Suppressor macrophage treated with lipopolysaccharide for 1 hour (primary cell): ENCODE results near the gene GBP4.
"Not testable (repeated sequence)": the region's sequence is repeated elsewhere in the genome, so short reads cannot be mapped to it uniquely, and the experiment has no call there.

Source experiments
- DNase-seq, 3 donors: peaks; one replicate each; pipeline ENCODE4 v3.0.0-alpha.2; 2020 to 2022

GBP4 gene, protein sequence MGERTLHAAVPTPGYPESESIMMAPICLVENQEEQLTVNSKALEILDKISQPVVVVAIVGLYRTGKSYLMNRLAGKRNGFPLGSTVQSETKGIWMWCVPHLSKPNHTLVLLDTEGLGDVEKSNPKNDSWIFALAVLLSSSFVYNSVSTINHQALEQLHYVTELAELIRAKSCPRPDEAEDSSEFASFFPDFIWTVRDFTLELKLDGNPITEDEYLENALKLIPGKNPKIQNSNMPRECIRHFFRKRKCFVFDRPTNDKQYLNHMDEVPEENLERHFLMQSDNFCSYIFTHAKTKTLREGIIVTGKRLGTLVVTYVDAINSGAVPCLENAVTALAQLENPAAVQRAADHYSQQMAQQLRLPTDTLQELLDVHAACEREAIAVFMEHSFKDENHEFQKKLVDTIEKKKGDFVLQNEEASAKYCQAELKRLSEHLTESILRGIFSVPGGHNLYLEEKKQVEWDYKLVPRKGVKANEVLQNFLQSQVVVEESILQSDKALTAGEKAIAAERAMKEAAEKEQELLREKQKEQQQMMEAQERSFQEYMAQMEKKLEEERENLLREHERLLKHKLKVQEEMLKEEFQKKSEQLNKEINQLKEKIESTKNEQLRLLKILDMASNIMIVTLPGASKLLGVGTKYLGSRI

DNA sequence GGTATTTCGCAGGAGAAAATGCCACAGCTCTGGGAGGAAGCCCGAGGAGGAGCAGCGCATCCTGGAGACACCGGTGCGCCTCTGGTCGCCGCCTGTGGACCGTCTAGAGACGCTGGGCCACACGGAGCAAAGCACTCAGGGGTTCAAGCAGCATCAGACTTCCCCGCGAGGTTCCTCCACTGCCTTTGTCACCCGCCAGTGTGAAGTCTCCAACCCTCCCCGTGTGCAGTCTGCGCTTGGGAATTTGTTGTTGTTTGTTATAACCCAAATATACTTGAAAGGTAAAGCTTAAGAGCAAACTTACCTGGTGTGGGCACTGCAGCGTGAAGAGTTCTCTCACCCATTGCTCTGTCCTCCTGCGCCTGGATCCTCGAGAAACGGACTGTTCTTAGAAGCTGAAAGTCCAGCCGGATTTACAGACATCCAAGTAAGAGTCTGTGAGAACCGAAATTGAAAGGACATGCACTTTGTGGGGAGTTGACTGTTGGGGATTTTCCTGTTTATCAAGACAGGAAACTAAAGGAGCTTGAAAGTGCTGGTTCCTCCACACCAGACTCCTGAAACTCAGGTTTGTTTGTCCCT, at the start of gene GBP4:
TSS of gene GBP4 (minus strand) at position 452 of the 582 bp plus-strand sequence. CDS start at position 344, 108 bp downstream.
- DNase-seq: peak; percentile 85 to 96 (median 90)

- peak; percentile 33 to 73 (median 61) for DNase-seq
Measured at GRCh38 chr1:89243046-89243445, 44.3 kb upstream of the GBP4 start.

DNA sequence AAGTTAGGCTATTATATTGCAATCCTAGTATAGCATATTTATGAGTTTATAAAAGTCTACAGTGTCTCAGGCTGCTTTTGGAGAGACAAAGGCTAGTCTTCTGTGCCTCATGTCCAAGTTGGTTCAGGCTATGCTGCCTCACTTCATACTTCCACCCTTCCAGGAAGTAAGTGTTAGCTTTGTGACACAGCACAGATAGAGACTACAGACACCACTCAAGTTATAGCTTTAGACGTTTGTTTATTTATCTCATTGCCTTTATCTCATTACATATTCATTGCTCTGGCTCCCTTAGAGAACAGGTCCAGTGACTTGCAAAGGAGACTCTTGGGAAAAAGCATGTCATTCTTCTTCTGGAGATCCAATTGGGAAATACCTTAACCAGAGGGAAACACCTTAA, 22.6 kb upstream of the GBP4 start:
- DNase-seq: no peak

DNA sequence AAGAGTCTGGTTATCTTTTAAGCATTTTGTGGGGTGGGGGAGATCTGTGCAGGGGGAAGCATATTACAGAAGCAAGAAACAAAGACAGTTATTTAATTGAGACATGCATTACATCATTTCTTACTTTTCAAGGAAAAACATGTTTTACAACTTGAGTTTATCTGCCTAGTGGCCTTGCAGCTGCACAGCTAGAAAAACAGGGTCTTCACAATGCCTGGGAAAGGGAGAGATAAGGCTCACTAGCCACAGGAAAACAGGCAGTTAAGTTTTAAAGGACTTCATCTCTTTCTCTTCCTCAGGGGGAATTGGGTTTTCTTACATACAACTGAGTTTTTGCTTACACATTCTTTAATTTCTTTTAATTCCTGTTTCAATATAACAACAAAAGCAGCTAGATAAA, 21.1 kb upstream of the GBP4 start:
- DNase-seq: not testable (repeated sequence)

DNA sequence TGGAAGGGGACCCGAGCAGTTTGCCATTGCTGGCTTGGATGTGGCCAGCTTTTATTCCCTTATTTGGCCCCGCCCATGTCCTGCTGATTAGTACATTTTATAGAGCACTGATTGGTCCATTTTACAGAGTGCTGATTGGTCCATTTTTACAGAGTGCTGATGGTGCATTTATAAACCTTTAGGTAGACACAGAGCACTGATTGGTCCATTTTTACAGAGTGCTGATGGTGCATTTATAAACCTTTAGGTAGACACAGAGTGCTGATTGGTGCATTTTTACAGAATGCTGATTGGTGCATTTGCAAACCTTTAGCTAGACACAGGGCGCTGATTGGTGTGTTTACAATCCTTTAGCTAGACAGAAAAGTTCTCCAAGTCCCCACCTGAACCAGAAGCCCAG, 20.2 kb upstream of the GBP4 start:
- DNase-seq: not testable (repeated sequence)

DNA sequence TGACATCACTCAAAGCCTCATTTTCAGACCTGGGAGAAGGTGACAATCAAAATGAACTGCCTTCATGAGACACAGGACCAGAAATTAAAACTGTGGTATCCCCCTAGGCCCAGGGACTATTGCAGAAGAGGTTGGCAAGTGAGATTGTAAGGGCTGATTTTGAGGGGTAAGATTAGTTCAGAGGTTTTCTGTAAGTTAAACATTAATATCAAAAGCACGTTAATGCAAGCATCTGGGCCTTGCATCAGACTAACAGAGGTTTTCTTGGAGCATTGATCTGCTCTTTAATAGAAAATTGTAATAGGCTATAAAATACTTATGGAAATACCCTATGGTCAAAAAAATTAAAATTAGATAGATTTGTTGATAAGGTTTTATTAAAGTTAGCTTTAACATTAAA, 14.6 kb upstream of the GBP4 start:
- DNase-seq: no peak

- DNase-seq: no peak
Measured at GRCh38 chr1:89211035-89211634, 12.4 kb upstream of the GBP4 start.

DNA sequence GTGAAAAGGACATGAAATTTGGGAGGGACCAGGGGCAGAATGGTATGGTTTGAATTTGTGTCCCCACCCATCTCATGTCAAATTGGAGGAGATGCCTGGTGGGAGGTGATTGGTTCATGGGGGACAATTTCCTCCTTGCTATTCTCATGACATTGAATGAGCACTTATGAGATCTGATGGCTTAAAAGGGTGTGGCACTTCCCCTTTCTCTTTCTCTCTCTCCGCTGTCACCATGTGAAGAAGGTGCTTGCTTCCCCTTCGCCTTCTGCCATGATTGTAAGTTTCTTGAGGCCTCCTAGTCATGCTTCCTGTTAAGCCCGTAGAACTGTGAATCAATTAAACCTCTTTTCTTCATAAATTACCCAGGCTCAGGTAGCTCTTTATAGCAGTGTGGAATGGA, 7.6 kb upstream of the GBP4 start:
- no peak for DNase-seq

DNA sequence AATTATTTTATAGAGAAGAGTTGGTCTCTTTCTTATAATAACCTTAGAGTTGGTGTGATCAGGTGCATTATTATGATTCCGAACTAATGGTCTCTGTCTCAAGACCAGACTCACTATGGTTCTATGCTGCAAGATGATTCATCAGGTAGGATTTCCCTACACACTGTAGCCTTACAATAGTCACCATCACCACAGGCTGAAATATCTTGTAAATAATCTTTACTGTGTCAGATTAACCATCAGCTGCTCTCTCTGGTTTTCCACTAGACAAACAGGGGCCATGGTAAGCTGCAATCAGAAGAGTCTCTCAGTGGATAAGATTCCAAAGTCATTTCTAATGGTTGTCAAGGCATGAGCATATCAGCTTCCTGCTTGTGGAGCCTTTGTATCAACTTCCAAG, 4.4 kb upstream of the GBP4 start:
- DNase-seq: no peak

- DNase-seq: no peak
Measured at GRCh38 chr1:89201106-89201794, 2.5 kb upstream of the GBP4 start.

- no peak for DNase-seq
Measured at GRCh38 chr1:89200663-89201062, 1.9 kb upstream of the GBP4 start.

DNA sequence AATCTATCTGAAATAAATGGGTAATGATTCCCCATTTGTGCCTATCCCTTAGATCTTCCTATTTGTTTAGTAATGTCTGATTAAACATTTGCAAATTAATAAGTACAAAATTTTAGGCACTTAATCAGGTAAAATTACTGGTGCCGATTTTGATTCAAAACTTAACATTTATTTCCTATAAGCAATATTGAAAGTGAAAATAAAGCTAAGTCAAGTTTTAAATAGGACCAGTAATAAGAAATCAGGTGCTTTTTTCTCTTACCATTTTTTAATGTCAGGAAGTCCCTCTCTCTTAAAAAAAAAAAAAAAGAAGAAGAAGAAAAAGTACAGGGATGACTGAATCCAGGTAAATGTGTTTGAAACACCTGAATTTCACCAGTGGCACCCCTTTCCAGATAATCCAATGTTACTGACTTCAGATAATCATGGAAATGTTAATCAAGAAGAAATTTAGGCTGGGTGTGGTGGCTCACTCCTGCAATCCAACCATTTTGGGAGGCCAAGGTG, 836 bp upstream of the GBP4 start:
- peak in 1 of 3 donors; percentile 64 for DNase-seq

GRCh38 chr1:89198081-89198480, 661 bp downstream of the GBP4 start:
- no peak for DNase-seq

DNA sequence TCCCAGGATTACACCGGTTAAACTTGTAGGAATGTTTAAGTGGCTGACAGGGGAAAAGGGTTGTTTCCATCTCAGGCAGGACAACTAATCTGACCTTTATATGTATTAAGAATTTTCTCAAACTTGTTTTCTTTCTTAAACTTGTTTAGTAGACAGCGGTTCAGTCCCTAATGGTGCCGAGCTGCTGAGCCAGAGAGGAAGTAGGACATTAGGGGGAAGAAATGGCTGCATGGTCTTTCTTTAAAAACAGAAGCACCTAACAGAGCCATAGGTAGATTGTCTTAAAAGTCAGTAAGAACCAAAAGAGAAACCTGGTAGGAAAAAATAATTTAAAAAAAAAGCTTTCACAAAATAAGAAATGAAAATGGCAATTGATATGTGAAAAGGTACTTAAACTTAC, 3.3 kb downstream of the GBP4 start:
- no peak for DNase-seq

GRCh38 chr1:89191314-89191713, 7.4 kb downstream of the GBP4 start:
- DNase-seq: no peak

DNA sequence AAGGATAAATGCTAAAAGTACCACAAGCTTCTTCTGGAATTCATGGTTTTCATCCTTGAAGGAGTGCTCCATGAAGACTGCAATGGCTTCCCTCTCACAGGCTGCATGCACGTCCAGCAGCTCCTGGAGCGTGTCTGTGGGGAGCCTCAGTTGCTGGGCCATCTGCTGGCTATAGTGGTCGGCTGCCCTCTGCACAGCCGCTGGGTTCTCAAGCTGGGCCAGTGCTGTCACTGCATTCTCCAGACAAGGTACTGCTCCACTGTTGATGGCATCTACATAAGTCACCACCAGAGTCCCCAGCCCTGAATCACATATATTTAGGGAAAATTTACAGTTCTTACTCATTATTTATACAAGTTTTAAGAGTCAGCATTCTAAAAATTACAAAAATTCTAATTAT, 8.7 kb downstream of the GBP4 start:
- no peak for DNase-seq

DNA sequence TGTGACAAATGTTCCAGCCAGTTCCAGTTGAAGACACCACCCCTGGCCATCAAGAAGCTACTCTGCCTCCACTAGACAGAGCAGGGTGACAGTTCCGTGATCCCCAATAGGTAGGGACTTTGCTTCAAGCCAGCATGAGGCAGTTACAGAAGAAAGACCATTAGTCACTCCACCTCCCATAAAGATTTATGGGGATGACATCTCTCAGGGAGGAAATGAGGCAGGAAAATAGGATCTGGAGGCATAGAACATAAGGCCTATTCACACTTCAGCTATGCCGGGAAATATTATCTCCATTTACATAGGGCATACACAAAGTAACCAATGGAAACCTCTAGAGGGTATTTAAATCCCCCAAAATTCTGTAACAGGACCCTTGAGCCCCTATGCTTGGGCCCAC, 19.4 kb downstream of the GBP4 start:
- DNase-seq: no peak

DNA sequence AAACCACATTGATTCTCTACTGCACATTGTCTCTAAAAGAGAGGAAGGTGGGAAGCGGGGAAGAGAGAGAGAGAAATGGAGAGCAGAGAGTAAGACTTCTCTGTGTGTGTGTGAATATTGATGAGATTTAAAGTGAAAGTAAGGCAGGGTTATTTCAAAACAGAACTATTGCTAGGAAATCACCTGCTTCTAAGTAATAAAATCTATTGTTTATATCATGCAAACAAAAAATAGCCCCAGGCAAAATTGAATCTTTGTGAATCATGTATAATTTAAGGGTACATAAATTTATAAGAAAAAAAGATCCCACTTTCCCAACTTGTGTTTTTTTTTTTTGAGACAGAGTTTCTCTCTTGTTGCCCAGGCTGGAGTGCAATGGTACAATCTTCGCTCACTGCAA, 21.8 kb downstream of the GBP4 start:
- no peak for DNase-seq

GRCh38 chr1:89175601-89176256, 23.0 kb downstream of the GBP4 start, which contains the start of gene GBP7:
Gene GBP7, minus strand, starts transcription at chr1:89176003. Its CDS starts 4,068 bp downstream, at chr1:89171935.
- DNase-seq: no peak

DNA sequence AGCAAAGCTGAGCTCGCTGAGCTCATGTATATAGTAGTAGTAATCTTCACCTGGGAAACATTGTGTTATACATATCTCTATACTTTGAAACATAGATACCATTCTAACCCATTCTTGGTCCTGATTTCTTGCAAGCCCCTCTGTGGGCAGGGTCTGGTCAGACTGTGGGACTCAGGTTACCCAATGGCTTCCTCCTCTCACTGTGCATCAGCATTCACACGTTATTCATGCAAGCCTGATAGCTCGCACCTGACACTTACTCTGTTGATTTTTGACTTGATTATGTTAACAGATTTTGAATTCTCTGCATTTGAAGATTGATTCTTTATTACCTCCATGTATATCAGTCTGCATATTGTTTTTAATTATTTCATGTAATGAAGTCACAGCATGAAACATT, 24.3 kb downstream of the GBP4 start:
- DNase-seq: no peak

DNA sequence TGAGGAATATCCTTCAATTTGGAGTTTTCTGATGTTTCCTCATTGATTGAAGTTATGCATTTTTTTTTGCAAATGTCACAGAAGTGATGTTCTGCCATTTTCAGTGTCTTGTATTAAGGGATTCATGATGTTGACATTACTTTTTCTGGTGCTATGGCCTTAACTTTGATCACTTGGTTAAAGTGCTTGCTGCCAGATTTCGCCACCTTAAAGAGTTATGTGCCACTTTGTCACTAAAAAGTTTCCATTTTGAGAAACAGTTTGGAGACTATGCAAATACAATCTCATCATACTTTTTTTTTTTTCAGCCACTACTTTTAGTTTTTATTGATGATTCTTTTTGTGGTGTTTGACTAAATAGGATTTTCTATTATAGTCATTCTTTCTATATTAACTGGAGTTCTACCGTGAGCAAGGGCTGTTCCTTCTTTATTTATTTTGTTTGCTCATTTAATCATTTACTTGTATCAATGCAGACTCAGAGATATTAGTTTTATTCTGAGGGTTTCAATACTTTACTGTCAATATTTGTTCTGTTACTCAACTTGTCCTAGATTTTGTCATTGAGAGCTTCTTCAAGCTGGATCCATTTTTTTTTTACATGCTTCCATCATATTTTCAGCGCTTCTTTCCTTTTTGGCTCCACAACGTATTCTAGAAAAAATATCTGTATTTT, 26.1 kb downstream of the GBP4 start:
- DNase-seq: no peak

- DNase-seq: peak in 2 of 3 donors; percentile 37 to 57
Measured at GRCh38 chr1:89171067-89171438, 27.7 kb downstream of the GBP4 start.
